A549 (cell line): ENCODE results near the gene TNIK. TPM values are rescaled to one million over a fixed set of nuclear protein-coding genes. Genes with fewer than 3 reads are reported as not detected.
A peak's percentile ranks its signal among the peaks of the same experiment; 100 is the strongest.

Source experiments
- ATAC-seq, 2 experiments: fragments of 200-7000 bp in 1 of 2; fragments of >200 bp in 1 of 2; cut with Nextera tagmentation in 1 of 2; cut with Tn5 transposase in 1 of 2; 3 replicates each; pipeline versions ENCODE4 v1.8.0 to v1.9.1; 2018 to 2020; ENCODE audit warnings: mild to moderate bottlenecking in 1 of 2, moderate library complexity in 1 of 2
- CTCF ChIA-PET: fragments of 300-600 bp; sonication (Branson Sonifier 250); formaldehyde crosslinking; extraction: SDS; loops from one replicate; lab custom pipeline; 2021; ENCODE audit warnings: antibody characterized with exemption, inconsistent platforms; lab: Yijun Ruan, JAX
- POLR2A ChIA-PET: fragments of 350-600 bp; formaldehyde crosslinking; extraction: SDS; loops from one replicate; lab custom pipeline; 2021; ENCODE audit warnings: antibody characterized with exemption, inconsistent platforms; lab: Yijun Ruan, JAX
- DNase-seq, 2 experiments: peaks; one replicate each; pipeline versions ENCODE4 v3.0.0 to v3.0.0-alpha.2; 2011 to 2016; ENCODE audit warnings: low read depth in 1 of 2, low spot score in 1 of 2
- FAIRE-seq: peaks from 2 replicates; lab custom pipeline; 2011; peaks lifted over from hg19 to GRCh38; lab: Jason Lieb, UNC
- H3K27ac ChIP-seq, 2 experiments: fragments of >200 bp; sonication (Bioruptor Twin); formaldehyde crosslinking; 3 replicates each; pipeline ENCODE4 v1.5.1; 2016 to 2017
- H3K4me1 ChIP-seq: fragments of >200 bp; sonication (Bioruptor Twin); formaldehyde crosslinking; 3 replicates; pipeline ENCODE4 v1.6.1; 2016
- H3K4me2 ChIP-seq: fragments of >200 bp; sonication (Bioruptor Twin); formaldehyde crosslinking; 3 replicates; pipeline ENCODE4 v1.6.1; 2016
- H3K4me3 ChIP-seq: fragments of >200 bp; sonication (Bioruptor Twin); formaldehyde crosslinking; 3 replicates; pipeline ENCODE4 v1.5.1; 2016
- H3K9me3 ChIP-seq: fragments of >200 bp; sonication (Bioruptor Twin); formaldehyde crosslinking; 3 replicates; pipeline ENCODE4 v1.6.1; 2016
- ATOH8 ChIP-seq: fragments of 250-450 bp; sonication (Bioruptor Pico); IDR thresholded peaks from 2 replicates; pipeline ENCODE4 v1.5.0; 2020; ENCODE audit warnings: low read depth, mild to moderate bottlenecking, moderate library complexity
- BCL3 ChIP-seq: fragments of >200 bp; sonication (Bioruptor Twin); formaldehyde crosslinking; IDR thresholded peaks from 3 replicates; pipeline ENCODE4 v1.6.1; 2016
- BHLHE40 ChIP-seq: IDR thresholded peaks from 2 replicates; pipeline ENCODE4 v1.6.1; 2012; ENCODE audit warnings: low read depth, low read length, inconsistent platforms
- CBX8 ChIP-seq: fragments of 200-600 bp; sonication (generic); IDR thresholded peaks from 2 replicates; pipeline ENCODE4 v1.6.1; 2016
- CHD4 ChIP-seq: fragments of 200-600 bp; sonication (generic); IDR thresholded peaks from 2 replicates; pipeline ENCODE4 v1.6.1; 2016; ENCODE audit warnings: antibody characterized with exemption, mild to moderate bottlenecking, borderline replicate concordance
- CTCF ChIP-seq: fragments of >200 bp; sonication (Bioruptor Twin); formaldehyde crosslinking; IDR thresholded peaks from 3 replicates; pipeline ENCODE4 v1.5.1; 2016
- EHF ChIP-seq: fragments of 250-450 bp; sonication (Bioruptor Pico); IDR thresholded peaks from 2 replicates; pipeline ENCODE4 v1.5.0; 2020; ENCODE audit warnings: mild to moderate bottlenecking
- EHMT2 ChIP-seq: fragments of 200-600 bp; sonication (generic); IDR thresholded peaks from 2 replicates; pipeline ENCODE4 v1.6.1; 2016; ENCODE audit warnings: antibody characterized with exemption, low read depth, mild to moderate bottlenecking, moderate library complexity
- EP300 ChIP-seq, 2 experiments: fragments of >200 bp; sonication (Bioruptor Twin); formaldehyde crosslinking; IDR thresholded peaks; 2 replicates in 1 of 2; 3 replicates in 1 of 2; pipeline ENCODE4 v1.6.1; 2016 to 2017
- FOSL2 ChIP-seq, 2 experiments: fragments of 450-650 bp in 1 of 2; fragments of >200 bp in 1 of 2; sonication (Bioruptor Twin) in 1 of 2; formaldehyde crosslinking; IDR thresholded peaks; 2 replicates each; pipeline versions ENCODE4 v1.5.0 to v1.6.1; 2016 to 2020; ENCODE audit warnings: mild to moderate bottlenecking in 1 of 2, moderate library complexity in 1 of 2
- HDAC2 ChIP-seq: fragments of 200-600 bp; sonication (generic); IDR thresholded peaks from 2 replicates; pipeline ENCODE4 v1.6.1; 2016
- HES2 ChIP-seq: fragments of >200 bp; sonication (Bioruptor Twin); formaldehyde crosslinking; IDR thresholded peaks from 2 replicates; pipeline ENCODE4 v1.6.1; 2016
- HEYL ChIP-seq: fragments of 250-450 bp; sonication (Bioruptor Pico); IDR thresholded peaks from 2 replicates; pipeline ENCODE4 v1.8.0; 2021; ENCODE audit warnings: mild to moderate bottlenecking, moderate library complexity
- HOXB13 ChIP-seq: fragments of 250-450 bp; sonication (Bioruptor Pico); IDR thresholded peaks from 2 replicates; pipeline ENCODE4 v1.5.0; 2020; ENCODE audit warnings: low read depth, mild to moderate bottlenecking, moderate library complexity
- KDM1A ChIP-seq: fragments of 200-600 bp; sonication (generic); IDR thresholded peaks from 2 replicates; pipeline ENCODE4 v1.6.1; 2016; ENCODE audit warnings: low read depth, mild to moderate bottlenecking
- MAFK ChIP-seq: fragments of 450-650 bp; IDR thresholded peaks from 2 replicates; pipeline ENCODE4 v1.6.1; 2014; ENCODE audit not compliant: partially characterized antibody
- MAZ ChIP-seq: fragments of 150-350 bp; IDR thresholded peaks from 2 replicates; pipeline ENCODE4 v1.6.1; 2014; ENCODE audit warnings: antibody characterized with exemption, low read depth, low read length, borderline replicate concordance
- NFE2L2 ChIP-seq: fragments of 150-350 bp; conservative IDR thresholded peaks from 2 replicates; pipeline ENCODE4 v1.6.1; 2014; ENCODE audit warnings: low read length
- PBX3 ChIP-seq: IDR thresholded peaks from 2 replicates; pipeline ENCODE4 v1.6.1; 2012
- PHF8 ChIP-seq: fragments of 200-600 bp; sonication (generic); IDR thresholded peaks from 2 replicates; pipeline ENCODE4 v1.6.1; 2016; ENCODE audit warnings: low read depth, mild to moderate bottlenecking, antibody characterized with exemption, moderate library complexity, borderline replicate concordance
- POLR2AphosphoS2 ChIP-seq: conservative IDR thresholded peaks from 2 replicates; pipeline ENCODE4 v1.6.1; 2012; ENCODE audit warnings: low read length, improper control_type of control experiment, inconsistent platforms
- SREBF2 ChIP-seq: fragments of 450-650 bp; IDR thresholded peaks from 2 replicates; pipeline ENCODE4 v1.6.1; 2014; ENCODE audit warnings: mild to moderate bottlenecking, moderate library complexity
- USF2 ChIP-seq: fragments of 450-650 bp; IDR thresholded peaks from 2 replicates; pipeline ENCODE4 v1.6.1; 2014; ENCODE audit warnings: antibody characterized with exemption
- WGBS: methylation state at CpG from one replicate; pipeline ENCODE4 v1.1.6; 2017; ENCODE audit errors: missing lambda C conversion rate; 5-methylcytosine and 5-hydroxymethylcytosine counted together
- polyA plus RNA-seq, 4 experiments: library from polyadenylated mRNA; depleted of rRNA in 3 of 4; stranded (reverse); fragments of >200 nt; fragmentation: RNase III in 1 of 4; extraction: RNeasy Plus Mini Kit Qiagen cat#74134 plus additional on column Dnase treatment in 1 of 4; gene quantifications; 2 replicates in 3 of 4; 3 replicates in 1 of 4; pipeline ENCODE4 v1.2.3, GENCODE V29; 2011 to 2017

Gene TNIK
- polyA plus RNA-seq, 2 of the 4 experiments (the other 2 are of a cell fraction), result 1.6 to 1.8 TPM

- H3K4me1 ChIP-seq, result no peaks in the 10 kb centered on the region
- no peak overlapping the region for H3K4me3 ChIP-seq
- DNase-seq (no peak), ATAC-seq (no peak), FAIRE-seq (no peak)
- WGBS, result 65% methylated on average over 2 of the region's 2 CpGs
- TF ChIP-seq HOXB13 (CRISPR knock-in tag) (no peak), MAZ (no peak), SREBF2 (no peak), KDM1A (no peak), CHD4 (no peak), NFE2L2 (no peak), EHMT2 (no peak), ATOH8 (CRISPR knock-in tag) (no peak), USF2 (no peak), HEYL (CRISPR knock-in tag) (no peak), EHF (CRISPR knock-in tag) (no peak), POLR2AphosphoS2 (no peak)
- no peaks in the 10 kb centered on the region for H3K9me3 ChIP-seq
- H3K27ac ChIP-seq, result no peak overlapping the region
- POLR2A ChIA-PET, result no interaction called here
- CTCF ChIA-PET, result no interaction called here
- H3K4me2 ChIP-seq, result no peak overlapping the region
Measured at GRCh38 chr3:171213907-171214306, 246.3 kb downstream of the TNIK start.

GRCh38 chr3:171213178-171213577 lies 247.0 kb downstream of the TNIK start:
- ChIA-PET POLR2A (no interaction called here), CTCF (no interaction called here)
- WGBS, result 68% methylated on average over 8 of the region's 8 CpGs
- Histone ChIP-seq H3K9me3 (no peaks in the 10 kb centered on the region), H3K4me2 (no peak overlapping the region), H3K27ac (no peak overlapping the region), H3K4me3 (no peak overlapping the region), H3K4me1 (no peaks in the 10 kb centered on the region)
- DNase-seq (no peak), FAIRE-seq (no peak), ATAC-seq (no peak)
- TF ChIP-seq CBX8 (no peak), PHF8 (no peak), BCL3 (no peak), FOSL2 (IDR thresholded peaks at IDR 0.05) (no peak), FOSL2 (CRISPR knock-in tag; IDR thresholded peaks at IDR 0.05) (no peak)

- no peaks in the 10 kb centered on the region for H3K9me3 ChIP-seq
- no peaks in the 10 kb centered on the region for H3K4me1 ChIP-seq
- no peak for ATAC-seq
- no peak overlapping the region for H3K4me3 ChIP-seq
- CTCF ChIA-PET, result no interaction called here
- TF ChIP-seq MAFK (peak; percentile 70), HDAC2 (no peak)
- no peak for FAIRE-seq
- H3K4me2 ChIP-seq, result no peak overlapping the region
- no peak overlapping the region for H3K27ac ChIP-seq
- 89% methylated on average over 3 of the region's 3 CpGs for WGBS
- POLR2A ChIA-PET, result no interaction called here
- no peak for DNase-seq
Measured at GRCh38 chr3:171212648-171213047, 247.6 kb downstream of the TNIK start.

- ChIA-PET CTCF (no interaction called here), POLR2A (no interaction called here)
- DNase-seq (no peak), FAIRE-seq (no peak), ATAC-seq (no peak)
- Histone ChIP-seq H3K27ac (no peak overlapping the region), H3K9me3 (no peaks in the 10 kb centered on the region), H3K4me3 (no peak overlapping the region), H3K4me1 (no peaks in the 10 kb centered on the region), H3K4me2 (no peak overlapping the region)
- TF ChIP-seq SREBF2, result no peak
- no peak for TF ChIP-seq CTCF
- TF ChIP-seq HES2, result no peak
- no peak for TF ChIP-seq BHLHE40
- TF ChIP-seq MAFK, result no peak
- no peak for TF ChIP-seq PBX3
- no peak for TF ChIP-seq EP300 (IDR thresholded peaks at IDR 0.05)
- 33% methylated on average over 1 of the region's 1 CpG for WGBS
Measured at GRCh38 chr3:171206283-171206682, 253.9 kb downstream of the TNIK start.
